Left hindlimb (tissue), 1 donor: ENCODE measurements around the gene IGBP1.
A peak's percentile ranks its signal among the peaks of the same experiment; 100 is the strongest.
"Not testable (repeated sequence)": the region's sequence is repeated elsewhere in the genome, so short reads cannot be mapped to it uniquely, and the experiment has no call there.

Experiments used
- DNase-seq: peaks from one replicate; pipeline ENCODE4 v3.0.0-alpha.2; 2018

Gene IGBP1

DNA sequence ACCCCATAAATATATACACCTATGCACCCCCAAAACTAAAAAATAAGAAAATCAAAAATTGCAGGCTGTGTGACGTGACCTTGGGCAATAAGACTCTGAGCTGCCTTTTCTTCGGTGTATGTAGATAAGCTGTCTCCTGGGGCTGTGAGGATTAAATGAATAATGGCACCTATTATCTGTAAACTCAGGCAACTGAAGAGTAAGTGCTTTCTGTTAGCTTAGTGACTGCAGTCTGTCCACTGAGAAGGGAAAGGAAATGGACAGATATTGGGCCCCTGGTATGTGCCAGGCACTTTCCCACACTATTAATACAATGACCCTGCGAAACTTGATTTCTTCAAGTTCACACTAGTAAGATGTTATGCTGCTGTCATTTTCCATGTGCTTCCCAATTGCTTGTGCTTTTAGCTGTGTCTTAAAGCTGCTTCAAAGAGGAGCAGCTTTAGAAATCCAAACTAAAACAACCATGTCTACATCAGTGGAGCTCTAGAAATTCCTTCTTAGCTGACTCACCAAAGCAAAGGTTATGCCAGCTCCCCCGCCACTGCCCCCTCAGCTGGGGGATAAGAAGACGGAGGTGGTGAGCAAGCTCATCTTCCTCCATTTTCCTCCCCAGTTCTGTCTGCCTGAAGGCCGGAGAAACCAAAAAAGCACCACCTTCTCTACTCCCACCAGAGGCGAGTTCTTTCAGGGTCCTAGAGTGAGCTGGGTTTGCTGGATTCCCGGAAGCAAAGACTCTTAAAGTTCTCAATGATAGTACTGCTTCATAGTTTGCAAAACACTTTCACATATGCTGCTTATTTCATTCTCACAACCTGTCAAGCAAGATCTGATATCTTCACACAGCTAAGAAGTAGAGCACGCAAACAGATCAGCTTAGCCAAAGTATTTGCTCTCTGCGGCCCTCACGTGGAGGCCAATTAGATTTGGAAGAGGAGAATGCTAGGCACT is 35.3 kb downstream of the IGBP1 start:
- peak; percentile 44 for DNase-seq

DNA sequence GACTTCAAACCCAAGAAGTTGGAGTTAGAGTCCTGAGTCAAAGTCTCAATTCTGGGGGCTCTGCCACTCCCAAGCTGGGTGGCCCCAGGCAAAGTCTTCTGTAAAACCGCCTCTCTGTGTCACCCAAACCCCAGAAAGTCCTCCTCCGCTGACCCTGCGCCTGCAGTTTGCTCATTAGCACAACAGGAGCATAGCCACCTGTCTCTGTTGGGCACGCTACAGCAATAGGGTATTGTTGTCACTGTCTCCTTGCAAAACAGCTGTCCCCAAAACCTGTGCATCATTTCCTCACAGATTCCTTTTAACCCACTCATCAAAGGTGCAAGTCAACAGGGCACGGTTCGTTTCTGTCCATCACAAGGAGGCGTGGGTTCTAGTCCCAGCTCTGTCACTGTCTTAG is 36.0 kb downstream of the IGBP1 start:
- no peak for DNase-seq

DNA sequence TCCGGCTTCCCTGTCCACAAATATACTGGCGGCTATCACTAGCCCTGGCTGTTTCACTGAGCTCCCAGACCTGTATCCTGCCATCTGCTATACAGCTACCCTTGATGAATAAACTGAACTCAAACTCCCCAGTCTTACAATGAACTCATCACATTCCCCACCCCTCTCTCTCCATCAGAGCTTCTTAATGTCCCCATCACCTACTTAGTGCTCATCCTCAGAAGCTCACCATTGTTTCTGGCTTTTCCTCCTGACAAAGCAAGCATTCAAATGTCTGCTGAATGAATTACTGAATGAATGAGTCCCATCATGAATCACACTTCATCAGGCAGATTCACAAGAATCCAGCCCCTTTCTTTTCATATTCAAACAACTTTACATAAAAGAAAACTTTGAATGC is 38.4 kb downstream of the IGBP1 start:
- DNase-seq, result no peak

DNA sequence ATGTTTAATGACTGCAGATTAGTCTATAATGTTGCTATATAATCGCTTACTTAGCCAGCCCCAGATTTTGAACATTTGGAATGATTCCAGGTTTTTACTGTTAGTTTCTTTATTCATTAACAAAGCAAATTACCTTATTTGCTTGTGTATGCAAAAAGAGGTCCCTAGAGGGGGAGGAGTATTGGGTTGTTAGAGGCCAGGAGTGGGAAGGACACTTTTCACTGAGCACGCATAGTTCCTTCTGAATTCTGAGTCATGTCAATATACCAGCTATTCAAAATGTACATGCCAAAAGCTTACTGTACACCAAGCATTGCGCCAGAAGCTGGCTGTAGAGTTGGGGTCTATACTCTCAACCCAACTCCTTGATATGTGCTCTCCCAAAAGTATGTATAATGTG is 39.0 kb downstream of the IGBP1 start:
- no peak for DNase-seq

DNA sequence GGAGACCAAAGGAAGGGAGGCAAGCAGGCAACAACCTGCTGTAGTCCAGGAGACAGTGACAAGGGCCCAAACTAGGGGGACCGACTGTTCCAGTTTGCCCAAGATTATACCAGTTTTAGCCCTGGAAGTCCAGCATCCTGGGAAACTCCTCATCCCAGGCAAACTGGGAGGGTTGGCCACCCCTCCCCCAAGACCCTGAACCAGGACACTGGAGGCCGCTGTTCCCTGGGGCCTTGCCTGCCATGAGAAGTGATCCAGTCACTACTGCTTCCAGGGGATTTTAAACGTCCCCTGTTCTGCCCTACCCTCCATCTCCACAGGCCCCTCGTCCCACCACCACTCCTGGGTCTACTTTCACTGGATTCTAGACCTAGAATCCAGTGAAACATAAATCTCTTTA is 39.7 kb downstream of the IGBP1 start:
- no peak for DNase-seq

DNA sequence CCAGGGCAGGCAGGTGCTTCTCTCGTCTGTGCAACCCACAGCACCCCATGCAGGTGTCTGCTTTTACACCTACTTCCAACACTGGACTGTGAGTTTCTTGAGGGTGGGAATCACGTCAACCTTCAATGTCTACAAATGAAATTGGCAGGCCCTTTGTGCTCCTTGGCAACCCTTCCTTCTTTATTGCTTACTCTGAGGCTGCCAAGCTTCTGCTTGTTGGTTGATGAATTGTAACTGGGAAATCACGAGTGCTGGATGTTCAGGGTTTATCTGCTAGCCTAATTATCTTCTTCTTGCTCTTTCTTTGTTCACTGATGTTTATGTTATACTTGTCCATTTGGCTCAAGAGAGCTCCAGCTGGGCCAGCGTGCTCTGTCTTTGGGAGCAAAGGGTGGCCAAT is 41.5 kb downstream of the IGBP1 start:
- no peak for DNase-seq

DNA sequence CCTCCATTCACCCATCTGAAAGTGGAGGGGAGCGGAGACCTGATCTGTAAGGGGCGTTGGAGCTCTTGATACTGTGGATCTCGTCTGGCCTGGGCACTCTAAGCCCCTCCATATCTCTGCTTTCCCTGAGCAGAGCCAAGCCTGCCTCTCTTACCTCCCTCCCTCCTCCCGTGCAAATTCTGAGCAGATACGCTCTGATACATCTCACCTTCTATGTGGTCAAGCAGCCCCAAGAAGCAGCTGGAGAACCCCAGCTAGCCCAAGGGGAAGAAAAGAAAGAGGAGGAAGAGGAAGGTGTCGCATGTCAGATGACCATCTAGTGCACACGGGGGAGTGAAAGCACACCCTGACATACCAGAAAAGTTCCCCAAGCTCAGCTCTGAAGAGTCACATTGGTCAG is 42.1 kb downstream of the IGBP1 start:
- no peak for DNase-seq

DNA sequence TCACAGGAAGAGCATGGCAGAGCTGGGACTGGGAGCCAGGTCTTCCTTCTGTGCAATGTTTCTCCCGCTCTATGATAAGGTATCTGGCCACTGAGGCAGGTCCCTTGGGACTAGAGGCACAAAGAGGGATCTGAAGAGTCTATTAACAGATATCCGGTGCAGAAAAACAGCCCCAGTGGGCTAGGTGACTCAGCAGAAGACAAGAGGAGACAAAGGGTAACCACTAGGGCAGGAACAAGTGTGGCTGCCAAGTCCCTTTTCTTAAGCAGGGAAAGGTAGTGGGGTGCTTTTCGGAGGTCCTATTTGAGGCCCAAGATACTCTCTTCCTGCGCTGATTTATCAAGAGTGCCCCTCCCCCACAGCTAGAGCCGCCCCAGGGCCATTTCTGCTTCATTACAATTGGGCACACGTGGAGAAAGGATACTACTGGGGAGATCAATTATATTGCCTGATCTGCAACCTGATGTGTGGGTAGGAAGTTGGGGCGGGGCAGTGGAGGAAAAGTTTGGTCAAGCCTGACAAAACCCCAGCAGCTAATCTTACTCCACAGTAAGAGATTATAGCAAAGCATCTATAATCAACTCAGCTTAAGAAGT is 43.8 kb downstream of the IGBP1 start, which contains the start of gene DGAT2L6:
Gene DGAT2L6 (plus strand): TSS at position 546 of the 596 bp plus-strand sequence. CDS start 100 bp downstream, outside the sequence.
- DNase-seq, result no peak

DNA sequence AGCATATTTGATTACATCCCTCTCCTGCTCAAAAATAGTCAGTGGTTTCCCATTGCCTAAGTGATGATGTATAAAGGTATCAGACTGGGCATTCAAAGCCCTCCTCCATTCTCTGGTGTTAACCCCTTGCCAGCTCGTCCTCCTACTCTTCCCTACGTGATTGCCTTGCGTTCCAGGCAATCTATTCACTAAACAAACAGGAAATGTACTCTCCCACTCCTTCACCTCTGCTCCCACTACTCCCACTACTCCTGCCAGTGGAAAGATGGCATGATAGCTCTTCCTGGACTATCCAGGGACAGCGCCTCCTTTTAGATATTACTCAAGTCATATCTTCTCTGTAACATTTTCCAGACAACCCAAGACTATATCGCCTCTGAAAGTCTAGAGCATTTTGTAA is 49.8 kb downstream of the IGBP1 start:
- no peak for DNase-seq

DNA sequence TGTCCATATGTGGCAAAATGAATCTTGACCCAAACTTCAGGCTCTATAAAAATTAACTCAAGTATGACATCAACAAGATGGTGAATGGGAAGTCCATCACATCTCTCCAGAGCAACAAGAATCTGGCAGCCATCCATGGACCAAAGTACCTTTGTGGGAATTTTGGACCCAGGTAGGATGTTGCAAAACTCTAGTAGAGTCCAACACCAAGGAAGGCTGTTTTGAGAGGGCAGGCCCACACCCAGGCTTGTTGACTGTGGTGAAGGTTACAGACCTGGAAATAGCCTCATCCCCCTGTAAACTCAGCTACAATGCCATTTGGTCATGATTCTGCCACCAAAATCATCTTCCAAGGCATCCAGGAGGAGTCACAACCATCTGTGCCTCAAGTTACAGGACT is 57.0 kb downstream of the IGBP1 start:
- DNase-seq, result no peak

DNA sequence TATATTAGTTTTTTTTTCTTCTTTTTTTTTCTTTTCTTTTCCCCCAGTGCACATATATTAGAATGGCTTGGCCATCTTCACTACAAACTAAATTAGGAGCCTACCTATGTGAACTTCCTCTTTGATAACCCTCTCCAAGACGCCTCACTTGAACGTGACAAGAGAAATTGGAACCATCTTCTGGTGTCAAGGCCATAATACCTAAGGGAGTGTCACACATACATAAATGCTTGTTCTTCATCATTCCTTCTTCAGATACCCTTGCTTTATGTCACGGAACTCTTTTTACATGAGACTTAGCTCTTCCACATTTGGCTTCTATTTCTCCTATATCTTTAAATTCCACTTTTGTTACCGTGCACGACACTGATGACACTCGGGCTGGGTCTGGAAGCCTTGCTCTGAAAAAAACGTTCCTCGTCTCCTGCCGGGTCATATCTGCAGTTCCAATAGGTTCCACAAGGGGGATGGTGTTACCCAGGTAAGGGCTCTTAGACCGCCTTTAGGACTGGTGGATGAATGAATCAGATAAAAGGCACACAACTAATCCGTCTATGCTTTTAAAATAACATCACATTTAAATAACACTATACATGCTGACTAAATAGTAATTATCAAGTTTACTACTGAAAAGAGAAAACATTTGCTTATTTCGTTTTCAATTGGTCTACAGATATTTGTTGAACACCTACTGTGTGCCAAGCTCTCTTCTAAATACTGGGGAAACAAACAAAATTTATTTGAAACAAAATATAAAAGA is 63.9 kb downstream of the IGBP1 start:
- DNase-seq, result no peak

DNA sequence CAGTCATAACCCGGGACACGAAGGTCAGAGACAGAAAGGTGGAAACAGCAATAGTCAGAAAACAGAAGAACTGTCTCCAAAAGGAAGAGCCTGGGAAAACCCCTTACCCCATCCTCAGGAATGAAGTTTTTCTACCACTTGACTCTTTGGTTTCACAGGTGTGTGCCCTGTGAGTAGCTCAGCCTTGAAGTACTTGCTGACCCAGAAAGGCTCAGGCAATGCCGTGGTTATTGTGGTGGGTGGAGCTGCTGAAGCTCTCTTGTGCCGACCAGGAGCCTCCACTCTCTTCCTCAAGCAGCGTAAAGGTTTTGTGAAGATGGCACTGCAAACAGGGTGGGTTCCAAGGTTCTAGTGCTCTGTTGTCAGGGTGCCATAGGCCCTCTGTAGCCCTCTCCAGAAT is 68.5 kb downstream of the IGBP1 start:
- DNase-seq, result no peak

DNA sequence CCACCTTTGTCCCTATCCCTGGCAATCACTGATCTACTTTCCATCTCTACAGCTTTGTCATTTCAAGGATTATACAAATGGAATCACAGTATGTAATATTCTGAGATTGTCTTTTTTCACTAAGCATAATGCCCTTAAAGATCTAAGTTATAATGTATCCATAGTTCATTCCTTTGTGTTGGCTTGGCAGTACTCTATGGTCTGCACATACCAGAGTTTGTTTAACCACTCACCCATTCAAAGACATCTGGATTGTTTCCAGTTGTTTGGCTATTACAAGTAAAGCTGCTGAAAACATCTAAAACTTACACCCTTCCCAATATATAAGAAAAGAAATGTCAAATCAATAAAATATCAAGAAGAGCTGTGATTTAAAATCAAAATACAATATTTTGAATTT is 75.2 kb downstream of the IGBP1 start:
- no peak for DNase-seq

DNA sequence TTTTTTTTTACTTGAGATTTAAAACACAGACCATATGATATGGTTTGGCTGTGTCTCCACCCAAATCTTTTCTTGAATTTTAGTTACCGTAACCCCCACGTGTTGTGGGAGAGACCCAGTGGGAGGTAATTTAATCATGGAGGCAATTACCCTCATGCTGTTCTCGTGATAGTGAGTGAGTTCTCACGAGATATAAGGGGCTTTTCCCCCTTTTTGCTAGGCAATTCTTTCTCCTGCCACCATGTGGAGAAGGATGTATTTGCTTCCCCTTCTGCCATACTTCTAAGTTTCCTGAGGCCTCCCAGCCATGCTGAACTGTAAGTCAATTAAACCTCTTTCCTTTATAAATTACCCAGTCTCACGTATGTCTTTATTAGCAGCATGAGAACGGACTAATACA is 76.3 kb downstream of the IGBP1 start:
- DNase-seq, result not testable (repeated sequence)
